Chondrocyte (in vitro differentiated cells): ENCODE results near the gene NTPCR. TPM values are rescaled to one million over a fixed set of nuclear protein-coding genes. Genes with fewer than 3 reads are reported as not detected.

Experiments
- DNase-seq: peaks from one replicate; pipeline ENCODE4 v3.0.0; 2021; ENCODE audit warnings: mixed read lengths, low spot score
- H3K27ac Mint-ChIP-seq: one replicate; pipeline ENCODE4 v1.8.0; 2021; ENCODE audit warnings: mild to moderate bottlenecking, moderate library complexity, mixed read lengths; ENCODE audit not compliant: unreplicated experiment
- H3K27me3 Mint-ChIP-seq: 2 replicates; pipeline ENCODE4 v1.8.0; 2021; ENCODE audit warnings: low read depth, mixed read lengths
- H3K36me3 Mint-ChIP-seq: 2 replicates; pipeline ENCODE4 v1.8.0; 2021; ENCODE audit warnings: low read depth, mixed read lengths
- H3K4me1 Mint-ChIP-seq: 2 replicates; pipeline ENCODE4 v1.8.0; 2021; ENCODE audit warnings: low read depth, mild to moderate bottlenecking, mixed read lengths
- H3K4me3 Mint-ChIP-seq: one replicate; pipeline ENCODE4 v1.8.0; 2021; ENCODE audit warnings: mild to moderate bottlenecking, moderate library complexity, mixed read lengths; ENCODE audit not compliant: unreplicated experiment
- H3K9me3 Mint-ChIP-seq: 2 replicates; pipeline ENCODE4 v1.8.0; 2021; ENCODE audit warnings: low read depth, mixed read lengths
- CTCF ChIP-seq: fragments of 200-600 bp; sonication (generic); IDR thresholded peaks from 2 replicates; pipeline ENCODE4 v1.5.0; 2021; ENCODE audit warnings: antibody characterized with exemption, mild to moderate bottlenecking, moderate library complexity
- total RNA-seq: library from RNA; stranded (reverse); gene quantifications from 3 replicates; pipeline ENCODE4 v1.2.1, GENCODE V29; 2021

The NTPCR gene
- total RNA-seq, 1 donor from 2014 or later = 24.8 TPM

- Mint-ChIP-seq H3K4me3 (no peak overlapping the region), H3K36me3 (peaks cover 9% of the 10 kb centered on the region), H3K27me3 (no peaks in the 10 kb centered on the region), H3K4me1 (peaks cover 4% of the 10 kb centered on the region), H3K9me3 (peaks cover 6% of the 10 kb centered on the region), H3K27ac (no peak overlapping the region)
- no peak for TF ChIP-seq CTCF
- no peak for DNase-seq
Observed at GRCh38 chr1:233006108-233006507, 55.7 kb downstream of the NTPCR start.

- Mint-ChIP-seq H3K27me3 (no peaks in the 10 kb centered on the region), H3K4me1 (peaks cover 4% of the 10 kb centered on the region), H3K4me3 (no peak overlapping the region), H3K9me3 (peaks cover 6% of the 10 kb centered on the region), H3K36me3 (peaks cover 9% of the 10 kb centered on the region), H3K27ac (no peak overlapping the region)
- no peak for TF ChIP-seq CTCF
- DNase-seq = no peak
Observed at GRCh38 chr1:233006541-233006973, 56.1 kb downstream of the NTPCR start.

GRCh38 chr1:233010146-233010545, 59.7 kb downstream of the NTPCR start:
- Mint-ChIP-seq H3K27me3 (no peaks in the 10 kb centered on the region), H3K4me3 (no peak overlapping the region), H3K36me3 (peaks cover 21% of the 10 kb centered on the region), H3K4me1 (peaks cover 4% of the 10 kb centered on the region), H3K9me3 (no peaks in the 10 kb centered on the region), H3K27ac (no peak overlapping the region)
- DNase-seq = no peak
- TF ChIP-seq CTCF = no peak

- Mint-ChIP-seq H3K4me3 (no peak overlapping the region), H3K27ac (no peak overlapping the region), H3K27me3 (no peaks in the 10 kb centered on the region), H3K36me3 (peaks cover 19% of the 10 kb centered on the region), H3K4me1 (no peaks in the 10 kb centered on the region), H3K9me3 (no peaks in the 10 kb centered on the region)
- no peak for DNase-seq
- TF ChIP-seq CTCF = no peak
Observed at GRCh38 chr1:233012021-233012420, 61.6 kb downstream of the NTPCR start.

- no peak for TF ChIP-seq CTCF
Observed at GRCh38 chr1:233015965-233016364, 65.6 kb downstream of the NTPCR start.

More at GRCh38 chr1:233015965-233016364, 65.6 kb downstream of the NTPCR start:
- H3K4me3 Mint-ChIP-seq = no peak overlapping the region
- H3K27ac Mint-ChIP-seq = no peak overlapping the region
- peaks cover 6% of the 10 kb centered on the region for H3K4me1 Mint-ChIP-seq
- DNase-seq = no peak
- peaks cover 20% of the 10 kb centered on the region for H3K36me3 Mint-ChIP-seq
- no peaks in the 10 kb centered on the region for H3K9me3 Mint-ChIP-seq
- no peaks in the 10 kb centered on the region for H3K27me3 Mint-ChIP-seq
